ENCODE results near the gene ATP2B3.

The ATP2B3 gene

DNA sequence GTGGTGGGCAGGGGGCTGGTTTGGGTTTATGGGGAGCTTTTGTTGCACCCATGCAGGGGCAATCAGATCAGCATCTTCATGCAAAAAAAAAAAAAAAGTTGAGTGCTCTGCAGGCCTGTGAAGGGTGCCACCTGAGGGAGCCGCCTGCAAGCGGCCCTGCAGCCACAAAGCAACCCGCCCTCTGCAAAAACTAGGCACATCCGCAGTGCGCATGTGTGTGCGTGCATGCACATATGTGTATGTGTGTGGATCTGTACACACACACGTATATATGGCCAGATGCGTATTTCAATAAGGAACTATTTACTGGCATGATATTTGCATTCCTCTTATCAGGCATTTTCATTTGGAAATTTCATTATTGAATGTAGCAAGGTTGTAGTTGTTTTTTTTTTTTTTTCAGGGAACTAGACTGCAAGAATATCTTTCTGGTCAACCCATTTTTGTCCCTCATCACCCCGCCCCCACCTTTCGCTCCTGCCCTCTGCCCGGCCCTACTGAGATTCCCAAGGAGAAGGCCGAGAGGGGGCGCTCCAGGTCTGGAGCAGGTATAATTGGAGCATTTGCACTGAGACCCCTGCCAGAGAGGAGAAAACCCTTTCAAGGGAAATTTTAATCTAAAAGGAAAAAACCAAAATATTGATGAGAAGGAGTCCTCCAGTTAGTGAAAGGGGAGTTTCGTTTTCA lies 63.4 kb downstream of the ATP2B3 start:
- ChIA-PET POLR2A (no interaction called here), CTCF (interaction anchor here (0.7 to 1.4 kb wide), 5 partner anchors 13 to 88 kb away, joined by 3 to 5 read pairs (median 5); no protein-coding TSS in a partner anchor)
- TF ChIP-seq FOXK2 (IDR thresholded peaks at IDR 0.05) (no peak), FOXM1 (IDR thresholded peaks at IDR 0.05; ENCODE audit: borderline replicate concordance) (no peak)
- TF ChIP-seq, protein P1, sequence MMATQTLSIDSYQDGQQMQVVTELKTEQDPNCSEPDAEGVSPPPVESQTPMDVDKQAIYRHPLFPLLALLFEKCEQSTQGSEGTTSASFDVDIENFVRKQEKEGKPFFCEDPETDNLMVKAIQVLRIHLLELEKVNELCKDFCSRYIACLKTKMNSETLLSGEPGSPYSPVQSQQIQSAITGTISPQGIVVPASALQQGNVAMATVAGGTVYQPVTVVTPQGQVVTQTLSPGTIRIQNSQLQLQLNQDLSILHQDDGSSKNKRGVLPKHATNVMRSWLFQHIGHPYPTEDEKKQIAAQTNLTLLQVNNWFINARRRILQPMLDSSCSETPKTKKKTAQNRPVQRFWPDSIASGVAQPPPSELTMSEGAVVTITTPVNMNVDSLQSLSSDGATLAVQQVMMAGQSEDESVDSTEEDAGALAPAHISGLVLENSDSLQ (IDR thresholded peaks at IDR 0.05), result no peak
- peak; percentile 66 for DNase-seq (ENCODE audit: extremely low spot score)

DNA sequence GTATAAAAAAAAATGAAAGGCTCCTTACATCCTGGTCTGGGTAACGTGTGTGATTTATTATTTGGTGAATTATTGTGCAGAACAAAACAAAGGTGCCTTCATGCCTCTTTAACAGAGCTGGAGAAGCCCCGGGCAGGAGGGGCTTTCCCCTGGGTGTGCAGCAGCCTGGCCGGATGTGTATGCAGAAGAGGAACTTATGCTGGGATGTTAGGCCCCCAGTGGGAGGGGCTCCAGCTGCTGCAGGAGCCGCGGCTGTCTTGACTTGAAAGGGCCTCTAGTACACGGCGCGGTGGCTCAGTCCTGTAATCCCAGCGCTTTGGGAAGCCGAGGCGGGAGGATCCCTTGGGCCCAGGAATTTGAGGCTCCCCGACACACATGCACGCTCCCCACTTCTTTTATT lies 65.5 kb downstream of the ATP2B3 start:
- ChIA-PET POLR2A (no interaction called here), CTCF (interaction anchor here (0.7 to 1.0 kb wide), 2 partner anchors 86 to 379 kb away, joined by 3 read pairs; no protein-coding TSS in a partner anchor)
- no peak for TF ChIP-seq SP1 (IDR thresholded peaks at IDR 0.05)
- TF ChIP-seq LEF1 (IDR thresholded peaks at IDR 0.05; ENCODE audit: borderline replicate concordance), result no peak
- TF ChIP-seq FOXK2 (IDR thresholded peaks at IDR 0.05), result no peak
- no peak for TF ChIP-seq FOXM1 (IDR thresholded peaks at IDR 0.05; ENCODE audit: borderline replicate concordance)
- DNase-seq (ENCODE audit: extremely low spot score), result no peak

DNA sequence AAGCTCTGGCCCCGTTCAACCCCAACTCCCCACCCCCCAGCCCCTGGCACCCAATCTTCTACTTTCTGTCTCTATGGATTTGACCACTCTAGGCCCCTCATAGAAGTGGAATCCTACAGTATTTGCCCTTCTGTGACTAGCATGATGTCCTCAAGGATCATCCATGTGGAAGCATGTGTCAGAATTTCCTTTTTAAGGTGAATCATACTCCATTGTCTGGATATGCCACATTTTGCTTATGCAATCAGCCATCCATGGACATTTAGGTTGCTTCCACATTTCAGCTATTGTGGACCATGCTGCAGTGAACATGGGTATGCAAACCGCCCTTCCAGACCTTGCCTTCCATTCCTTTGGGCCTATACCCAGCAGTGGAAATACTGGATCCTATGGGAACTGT lies 66.0 kb downstream of the ATP2B3 start:
- no peak for DNase-seq (ENCODE audit: extremely low spot score)
- ChIA-PET POLR2A (no interaction called here), CTCF (interaction anchor here (0.7 kb wide), 1 partner anchor 380 kb away, joined by 3 read pairs; no protein-coding TSS in a partner anchor)
- no peak for TF ChIP-seq HDGF (IDR thresholded peaks at IDR 0.05; ENCODE audit: borderline replicate concordance)
- no peak for TF ChIP-seq LEF1 (IDR thresholded peaks at IDR 0.05; ENCODE audit: borderline replicate concordance)

DNA sequence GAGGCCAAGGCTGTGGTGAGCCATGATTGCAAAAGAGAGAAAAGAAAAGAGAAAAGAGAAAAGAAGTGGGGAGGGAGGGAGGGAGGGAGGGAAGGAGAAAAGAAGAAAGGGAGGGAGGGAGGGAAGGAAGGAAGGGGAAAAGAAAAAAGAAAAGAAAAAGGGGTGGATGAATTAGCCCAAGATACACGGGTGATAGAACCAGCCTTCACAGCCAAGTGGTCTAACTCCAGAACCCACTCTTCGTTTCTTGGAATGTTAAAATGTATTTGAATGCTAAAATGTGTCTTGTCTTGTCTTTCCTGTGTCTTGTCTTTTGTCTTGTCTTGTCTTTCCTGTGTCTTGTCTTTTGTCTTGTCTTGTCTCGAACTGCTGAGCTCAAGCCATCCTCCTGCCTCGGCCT lies 68.4 kb downstream of the ATP2B3 start:
- TF ChIP-seq ELF4 (IDR thresholded peaks at IDR 0.05) (no peak), CTBP1 (IDR thresholded peaks at IDR 0.05; ENCODE audit: borderline replicate concordance) (no peak), TARDBP (IDR thresholded peaks at IDR 0.05) (no peak), FOXA1 (IDR thresholded peaks at IDR 0.05) (no peak), BHLHE40 (IDR thresholded peaks at IDR 0.05; ENCODE audit: borderline replicate concordance) (no peak)
- DNase-seq (ENCODE audit: extremely low spot score), result no peak
- POLR2A ChIA-PET, result no interaction called here
- CTCF ChIA-PET, result interaction anchor here (0.6 kb wide), 1 partner anchor 81 kb away, joined by 3 read pairs; no protein-coding TSS in a partner anchor

DNA sequence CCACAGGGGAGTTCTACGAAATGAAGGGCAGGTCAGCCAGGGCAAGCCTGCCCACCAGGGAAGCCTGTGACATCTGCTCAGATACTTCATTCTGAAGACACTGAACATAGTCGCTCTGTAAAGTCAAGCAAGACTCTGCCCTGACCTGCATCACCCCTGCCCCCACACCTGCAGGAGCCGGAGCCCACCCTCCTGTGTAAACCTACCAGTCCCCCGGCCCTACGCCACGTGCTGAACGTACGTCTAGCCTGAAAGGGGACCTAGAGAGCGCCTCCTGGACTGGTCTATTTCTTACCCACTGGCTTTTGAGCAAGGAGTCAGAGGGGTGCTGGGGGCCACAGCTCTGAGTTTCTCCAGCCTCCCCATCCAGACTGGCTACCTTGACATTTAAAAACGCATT lies 69.9 kb downstream of the ATP2B3 start:
- DNase-seq (ENCODE audit: extremely low spot score), result no peak
- ChIA-PET POLR2A (no interaction called here), CTCF (no interaction called here)
- TF ChIP-seq ELF4 (IDR thresholded peaks at IDR 0.05), result no peak
- no peak for TF ChIP-seq ARNT (IDR thresholded peaks at IDR 0.05)
- TF ChIP-seq FOXM1 (IDR thresholded peaks at IDR 0.05; ENCODE audit: borderline replicate concordance), result no peak
- TF ChIP-seq, protein P1 (IDR thresholded peaks at IDR 0.05), result no peak
- TF ChIP-seq L3MBTL2 (conservative IDR thresholded peaks at IDR 0.05), result no peak
- no peak for TF ChIP-seq FOXA1 (IDR thresholded peaks at IDR 0.05)
- TF ChIP-seq LEF1 (IDR thresholded peaks at IDR 0.05; ENCODE audit: borderline replicate concordance), result no peak

DNA sequence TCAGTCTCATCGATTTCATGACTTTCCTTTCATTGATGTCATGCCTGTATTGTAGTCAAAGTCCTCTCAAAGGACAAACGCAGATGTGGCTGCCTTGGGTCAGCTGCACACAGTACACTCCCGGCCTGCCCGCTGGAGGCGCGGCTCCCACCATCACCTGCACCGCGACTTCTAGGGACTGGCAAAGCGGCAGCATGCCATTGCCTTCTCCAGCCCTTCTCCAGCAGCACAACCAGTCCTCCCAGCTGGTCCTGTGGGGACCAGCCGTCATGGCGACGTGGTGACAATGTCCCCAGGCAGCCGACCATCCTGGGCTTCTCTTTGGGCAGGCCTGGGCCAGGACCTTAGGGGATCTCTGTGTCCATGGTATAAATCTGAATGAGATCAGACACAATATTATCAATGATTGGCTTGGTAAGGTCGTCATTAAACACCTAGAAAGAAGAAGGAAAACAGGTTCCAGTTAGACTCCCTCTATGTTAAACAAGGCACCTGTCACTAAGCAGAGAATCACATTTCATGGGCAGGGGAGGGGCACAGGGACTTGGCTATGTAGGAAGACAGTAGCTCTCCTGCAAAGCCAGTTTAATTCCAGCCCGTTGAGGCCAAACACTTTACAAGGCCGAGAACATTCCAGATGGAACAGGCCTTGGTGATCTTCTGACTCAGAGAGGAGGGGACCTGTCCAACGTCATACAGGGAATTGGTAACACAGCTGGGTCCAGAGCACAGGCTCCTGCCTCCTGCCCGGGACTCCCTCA lies 70.8 kb downstream of the ATP2B3 start:
- DNase-seq (ENCODE audit: extremely low spot score), result no peak
- ChIA-PET CTCF (no interaction called here), POLR2A (no interaction called here)
- TF ChIP-seq BHLHE40 (IDR thresholded peaks at IDR 0.05; ENCODE audit: borderline replicate concordance) (no peak), SP1 (IDR thresholded peaks at IDR 0.05) (no peak), L3MBTL2 (conservative IDR thresholded peaks at IDR 0.05) (no peak), FOXA1 (IDR thresholded peaks at IDR 0.05) (no peak), ELF4 (IDR thresholded peaks at IDR 0.05) (no peak), FOXK2 (IDR thresholded peaks at IDR 0.05) (no peak), SUZ12 (IDR thresholded peaks at IDR 0.05) (no peak)
- TF ChIP-seq, protein P1 (IDR thresholded peaks at IDR 0.05), result no peak

DNA sequence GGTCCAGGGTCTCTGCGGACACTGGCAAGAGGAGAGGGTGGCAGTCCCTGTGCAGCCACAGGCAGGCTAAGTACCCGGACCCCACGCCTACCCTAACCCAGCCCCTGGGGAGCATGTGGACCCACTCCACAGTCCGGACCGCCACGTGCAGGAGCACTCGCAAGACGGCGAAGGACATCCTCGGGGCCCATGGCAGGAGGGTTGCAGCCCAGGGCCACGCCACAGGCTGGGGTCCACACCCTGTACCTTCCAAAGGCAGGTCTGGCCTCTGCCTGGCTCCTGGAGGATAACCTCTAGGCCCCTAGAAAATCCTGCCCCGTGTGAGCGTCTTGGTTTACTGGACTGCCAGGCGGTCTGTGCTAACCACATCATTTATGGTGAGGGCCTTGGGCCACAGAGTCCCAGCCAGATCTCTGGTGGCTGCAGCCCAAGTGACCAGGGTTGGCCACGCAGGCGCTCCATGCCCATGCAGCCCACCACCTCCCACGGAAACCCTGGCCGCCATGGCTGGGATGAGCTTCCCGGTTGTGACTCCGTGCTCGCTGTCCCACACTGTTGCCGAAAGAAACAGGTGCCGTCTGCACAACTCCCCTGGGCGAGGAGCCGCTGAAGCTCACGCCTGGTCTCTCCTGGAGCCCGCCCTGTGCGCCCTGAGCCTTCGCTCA lies 71.5 kb downstream of the ATP2B3 start:
- ChIA-PET POLR2A (no interaction called here), CTCF (no interaction called here)
- TF ChIP-seq FOXA1 (IDR thresholded peaks at IDR 0.05) (no peak), NFRKB (IDR thresholded peaks at IDR 0.05) (no peak), FOXK2 (IDR thresholded peaks at IDR 0.05) (no peak), TARDBP (IDR thresholded peaks at IDR 0.05) (no peak)
- DNase-seq (ENCODE audit: extremely low spot score), result no peak
